Endothelial cell of umbilical vein (primary cell): Measurements from ENCODE around the gene PRUNE1. TPM values are rescaled to one million over a fixed set of nuclear protein-coding genes. Genes with fewer than 3 reads are reported as not detected.

Source experiments
- BruUV-seq: library from RNA; stranded (reverse); fragments of 400-500 nt; replicated peaks from 2 replicates; lab custom pipeline; 2021; lab: Mats Ljungman, UMichigan
- CTCF ChIA-PET: fragments of 300-600, 350-600 bp; sonication (Branson Sonifier 250); formaldehyde crosslinking; loops from one replicate; lab custom pipeline; 2021; ENCODE audit warnings: antibody characterized with exemption, inconsistent platforms; lab: Charles Lee
- POLR2A ChIA-PET: fragments of 300-600, 350-600 bp; sonication (Branson Sonifier 250); formaldehyde crosslinking; loops from one replicate; lab custom pipeline; 2021; ENCODE audit warnings: antibody characterized with exemption, inconsistent platforms; lab: Charles Lee
- DNase-seq: peaks from one replicate; pipeline ENCODE4 v3.0.0-alpha.2; 2011; ENCODE audit warnings: low read depth, low spot score
- FAIRE-seq: peaks from 2 replicates; lab custom pipeline; 2011; peaks lifted over from hg19 to GRCh38; lab: Jason Lieb, UNC
- H2AFZ ChIP-seq: 2 replicates; pipeline ENCODE4 v1.6.0; 2012; ENCODE audit warnings: low read depth, low read length, control low read depth, inconsistent platforms
- H3K27ac ChIP-seq: 2 replicates; pipeline ENCODE4 v1.5.1; 2011; ENCODE audit warnings: low read depth, mild to moderate bottlenecking, control low read depth, low read length, moderate library complexity; ENCODE audit not compliant: insufficient read depth
- H3K27me3 ChIP-seq, 2 experiments: 2 replicates each; pipeline versions ENCODE4 v1.6.0 to v1.6.1; 2011; ENCODE audit warnings: low read length in 2 of 2, mixed read lengths in 1 of 2; ENCODE audit not compliant: control insufficient read depth in 2 of 2, insufficient read depth in 2 of 2
- H3K36me3 ChIP-seq, 2 experiments: 2 replicates in 1 of 2; 3 replicates in 1 of 2; pipeline ENCODE4 v1.5.1; 2011; ENCODE audit warnings: low read length in 2 of 2, mild to moderate bottlenecking in 1 of 2, moderate library complexity in 1 of 2; ENCODE audit not compliant: control insufficient read depth in 2 of 2, insufficient read depth in 2 of 2; ENCODE audit errors: extremely low read depth in 1 of 2
- H3K4me1 ChIP-seq: 3 replicates; pipeline ENCODE4 v1.5.1; 2011; ENCODE audit warnings: mild to moderate bottlenecking, low read length; ENCODE audit not compliant: control insufficient read depth, insufficient read depth; ENCODE audit errors: extremely low read depth
- H3K4me2 ChIP-seq: 2 replicates; pipeline ENCODE4 v1.6.1; 2011; ENCODE audit warnings: low read length, control low read depth, mixed read lengths; ENCODE audit not compliant: insufficient read depth
- H3K4me3 ChIP-seq, 3 experiments: fragments of 200-600 bp in 1 of 3; sonication (generic), shearing (Covaris generic) in 1 of 3; replicated peaks in 1 of 3; 2 replicates each; pipeline ENCODE4 v1.5.1; 2011 to 2016; ENCODE audit warnings: control low read depth in 3 of 3, low read length in 3 of 3, mild to moderate bottlenecking in 2 of 3, inconsistent platforms in 1 of 3, low read depth in 1 of 3, moderate library complexity in 1 of 3; ENCODE audit not compliant: insufficient read depth in 1 of 3
- H3K79me2 ChIP-seq: 2 replicates; pipeline ENCODE4 v1.6.0; 2012; ENCODE audit warnings: low read length, inconsistent platforms; ENCODE audit not compliant: control insufficient read depth, insufficient read depth
- H3K9ac ChIP-seq: replicated peaks from 2 replicates; pipeline ENCODE3; 2011; ENCODE audit warnings: low read length, control low read depth; ENCODE audit not compliant: insufficient read depth; ENCODE audit errors: extremely low read depth
- H3K9me1 ChIP-seq: replicated peaks from 3 replicates; pipeline ENCODE4 v1.6.0; 2011; ENCODE audit warnings: mild to moderate bottlenecking, low read length; ENCODE audit not compliant: control insufficient read depth, insufficient read depth; ENCODE audit errors: extremely low read depth
- H3K9me3 ChIP-seq: replicated peaks from 2 replicates; pipeline ENCODE4 v1.5.1; 2012; ENCODE audit warnings: low read length, inconsistent platforms; ENCODE audit not compliant: control insufficient read depth, insufficient read depth
- H4K20me1 ChIP-seq: replicated peaks from 2 replicates; pipeline ENCODE3; 2011; ENCODE audit warnings: mild to moderate bottlenecking, low read length; ENCODE audit not compliant: control insufficient read depth, insufficient read depth; ENCODE audit errors: extremely low read depth
- EZH2 ChIP-seq: IDR thresholded peaks from 2 replicates; pipeline ENCODE4 v1.6.1; 2012; ENCODE audit warnings: borderline replicate concordance, low read depth, mild to moderate bottlenecking, moderate library complexity, low read length, inconsistent platforms; ENCODE audit not compliant: severe bottlenecking
- FOS ChIP-seq: IDR thresholded peaks from 2 replicates; pipeline ENCODE4 v1.6.1; 2011; ENCODE audit warnings: mild to moderate bottlenecking, low read length, moderate library complexity, borderline replicate concordance; ENCODE audit not compliant: insufficient read depth
- GATA2 ChIP-seq: IDR thresholded peaks from 2 replicates; pipeline ENCODE4 v1.7.0; 2011; ENCODE audit warnings: low read depth, mild to moderate bottlenecking, moderate library complexity, mixed read lengths, low read length; ENCODE audit not compliant: insufficient read length, insufficient read depth
- JUN ChIP-seq: IDR thresholded peaks from 2 replicates; pipeline ENCODE4 v1.6.1; 2011; ENCODE audit warnings: borderline replicate concordance, low read depth; ENCODE audit not compliant: insufficient read length, insufficient read depth
- MAX ChIP-seq: IDR thresholded peaks from 2 replicates; pipeline ENCODE4 v1.6.1; 2011; ENCODE audit not compliant: insufficient read depth, insufficient read length
- MYC ChIP-seq: IDR thresholded peaks from one replicate; pipeline ENCODE4 v1.6.1; 2011; ENCODE audit warnings: mild to moderate bottlenecking, low read depth, low read length
- POLR2A ChIP-seq: IDR thresholded peaks from 2 replicates; pipeline ENCODE4 v1.6.1; 2012; ENCODE audit warnings: low read depth, mild to moderate bottlenecking, control low read depth, low read length
- POLR2AphosphoS5 ChIP-seq: IDR thresholded peaks from 2 replicates; pipeline ENCODE4 v1.6.1; 2012; ENCODE audit warnings: low read depth, mild to moderate bottlenecking, control low read depth, low read length, moderate library complexity; ENCODE audit not compliant: insufficient read depth
- dilution Hi-C: fragments of 300-500 bp; cut with MboI; formaldehyde crosslinking; loops from one replicate; pipeline ENCODE4 v1.15.0; 2019; ENCODE audit warnings: low sequenced_read_pairs; ENCODE audit not compliant: extremely low pct_ligation_motif_present
- intact Hi-C: fragments of 100-400 bp; cut with micrococcal nuclease; formaldehyde crosslinking; loops from one replicate; pipeline ENCODE4 v1.10.0; 2022
- polyA plus RNA-seq, 4 experiments: library from polyadenylated mRNA; depleted of rRNA in 3 of 4; stranded (reverse) in 3 of 4; unstranded in 1 of 4; fragments of >200 nt; gene quantifications; 2 replicates each; pipeline versions ENCODE4 v1.2.1 to v1.2.3, GENCODE V29; 2011 to 2012; ENCODE audit warnings: missing spikeins in 1 of 4
- total RNA-seq: library from RNA; stranded (reverse); gene quantifications from 2 replicates; pipeline ENCODE4 v1.2.3, GENCODE V29; 2021
- TF ChIP-seq, protein P1 (sequence below), 2 donors: IDR thresholded peaks; 1 replicate in 1 of 2; 2 replicates in 1 of 2; pipeline ENCODE4 v1.5.1; 2011; ENCODE audit warnings: low read length in 2 of 2, mild to moderate bottlenecking in 2 of 2, moderate library complexity in 2 of 2, control low read depth in 1 of 2, inconsistent platforms in 1 of 2, low read depth in 1 of 2; ENCODE audit not compliant: insufficient read depth in 1 of 2; ENCODE audit errors: extremely low read depth in 1 of 2

The PRUNE1 gene
- total and polyA plus RNA-seq, 2 donors (not counting 3 experiments of a cell fraction or from before 2014, with no cell fraction given) = 8.6 to 17.5 TPM

DNA sequence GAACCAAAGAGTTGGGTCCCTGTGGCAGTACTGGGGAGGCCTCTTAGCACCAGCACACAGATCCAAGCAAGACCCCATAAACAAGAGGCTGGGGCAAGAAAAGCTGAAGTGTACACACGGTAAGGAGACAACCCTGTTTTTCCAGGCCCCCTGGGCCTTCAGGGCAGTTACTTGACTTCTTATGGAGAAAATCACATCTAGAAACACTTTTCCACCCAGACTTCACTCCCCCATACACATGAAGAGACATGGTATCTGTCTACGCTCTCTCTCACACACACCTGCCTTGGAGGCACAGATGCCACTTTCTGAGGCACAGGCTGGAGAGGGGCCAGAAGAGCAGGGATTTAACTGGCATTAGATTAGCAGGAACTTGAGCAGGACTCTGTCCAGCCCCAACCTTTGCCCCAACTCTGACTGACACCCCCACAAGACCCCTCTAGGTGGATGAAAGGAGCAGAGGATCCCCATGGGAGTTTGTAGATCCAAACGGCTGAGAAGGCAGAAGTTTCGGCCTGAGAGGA, 35.8 kb upstream of the PRUNE1 start:
- CTCF ChIA-PET = interaction anchor here (17.1 kb wide), 1 partner anchor 25 kb away, joined by 278 read pairs; no protein-coding TSS in a partner anchor

More for the DNA sequence above, 35.8 kb upstream of the PRUNE1 start:
- FAIRE-seq = no peak
- Histone ChIP-seq H3K9me1 (no peaks in the 10 kb centered on the region), H3K9me3 (no peaks in the 10 kb centered on the region), H4K20me1 (no peaks in the 10 kb centered on the region), H2AFZ (no peak overlapping the region), H3K27ac (no peak overlapping the region), H3K79me2 (peaks cover 57% of the 10 kb centered on the region), H3K27me3 (no peaks in the 10 kb centered on the region), H3K4me3 (no peak overlapping the region), H3K36me3 (peaks cover 8 to 9% of the 10 kb centered on the region in 2 experiments), H3K9ac (no peak overlapping the region), H3K4me2 (peak overlapping the region; percentile 62), H3K4me1 (peaks cover 25% of the 10 kb centered on the region)
- BruUV-seq = TSS peak; percentile 27
- intact Hi-C loops = no loop called here
- no peak for DNase-seq
- POLR2A ChIA-PET = no interaction called here
- dilution Hi-C loops = no loop called here
- TF ChIP-seq POLR2A (no peak), EZH2 (no peak), GATA2 (no peak), POLR2AphosphoS5 (no peak), JUN (no peak), MYC (no peak), MAX (no peak), FOS (no peak)
- TF ChIP-seq, protein P1, sequence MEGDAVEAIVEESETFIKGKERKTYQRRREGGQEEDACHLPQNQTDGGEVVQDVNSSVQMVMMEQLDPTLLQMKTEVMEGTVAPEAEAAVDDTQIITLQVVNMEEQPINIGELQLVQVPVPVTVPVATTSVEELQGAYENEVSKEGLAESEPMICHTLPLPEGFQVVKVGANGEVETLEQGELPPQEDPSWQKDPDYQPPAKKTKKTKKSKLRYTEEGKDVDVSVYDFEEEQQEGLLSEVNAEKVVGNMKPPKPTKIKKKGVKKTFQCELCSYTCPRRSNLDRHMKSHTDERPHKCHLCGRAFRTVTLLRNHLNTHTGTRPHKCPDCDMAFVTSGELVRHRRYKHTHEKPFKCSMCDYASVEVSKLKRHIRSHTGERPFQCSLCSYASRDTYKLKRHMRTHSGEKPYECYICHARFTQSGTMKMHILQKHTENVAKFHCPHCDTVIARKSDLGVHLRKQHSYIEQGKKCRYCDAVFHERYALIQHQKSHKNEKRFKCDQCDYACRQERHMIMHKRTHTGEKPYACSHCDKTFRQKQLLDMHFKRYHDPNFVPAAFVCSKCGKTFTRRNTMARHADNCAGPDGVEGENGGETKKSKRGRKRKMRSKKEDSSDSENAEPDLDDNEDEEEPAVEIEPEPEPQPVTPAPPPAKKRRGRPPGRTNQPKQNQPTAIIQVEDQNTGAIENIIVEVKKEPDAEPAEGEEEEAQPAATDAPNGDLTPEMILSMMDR (IDR thresholded peaks at IDR 0.05; ENCODE audit: extremely low read depth in 1 of 2, insufficient read depth in 1 of 2, low read depth in 1 of 2, low read length in 2 of 2) = no peak
